GM19328 (cell line): ENCODE results near the gene KCP.

ENCODE experiments used
- ATAC-seq: cut with Tn5 transposase; IDR thresholded peaks from one replicate; pipeline ENCODE4 v1.9.1; 2021; ENCODE audit warnings: mild to moderate bottlenecking, moderate library complexity; ENCODE audit not compliant: unreplicated experiment

KCP gene

DNA sequence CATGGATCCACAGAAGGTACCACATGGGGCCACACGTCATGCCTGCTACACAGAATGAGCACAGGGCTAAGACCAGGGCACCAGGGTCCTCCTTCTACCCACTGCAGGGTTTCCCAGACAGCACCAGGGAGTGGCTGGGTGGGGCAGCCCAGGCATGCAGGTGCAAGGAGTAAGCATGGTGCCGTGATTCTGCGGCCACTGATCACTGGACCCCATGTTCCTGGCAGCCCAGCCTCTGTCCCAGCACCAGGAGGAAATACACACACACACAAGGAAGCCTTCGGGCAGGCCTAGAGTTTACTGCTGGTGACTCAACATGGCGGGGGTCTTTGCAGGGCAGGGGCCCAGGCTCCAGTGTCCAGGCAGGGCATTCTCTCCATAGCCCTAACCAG is 33.9 kb downstream of the KCP start:
- no peak for ATAC-seq

DNA sequence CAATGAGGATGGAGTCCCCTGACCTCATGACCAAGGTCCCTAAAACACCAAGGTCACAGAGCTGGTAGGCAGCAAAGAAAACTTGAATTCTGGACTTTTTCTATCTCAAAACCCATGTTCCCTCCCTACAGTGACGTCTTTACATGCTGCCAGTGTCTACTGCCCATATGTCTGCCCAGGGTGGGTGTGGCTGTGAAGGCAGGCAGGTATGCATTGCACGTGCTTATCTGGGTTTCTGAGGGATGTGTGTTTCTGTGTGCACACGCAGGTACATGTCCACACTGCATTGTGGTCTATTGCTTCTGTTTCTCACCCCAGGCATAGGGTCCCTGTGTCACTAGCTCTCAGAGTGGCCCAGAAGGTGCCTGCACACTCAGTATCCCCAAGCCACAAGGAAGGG is 34.4 kb downstream of the KCP start:
- no peak for ATAC-seq

DNA sequence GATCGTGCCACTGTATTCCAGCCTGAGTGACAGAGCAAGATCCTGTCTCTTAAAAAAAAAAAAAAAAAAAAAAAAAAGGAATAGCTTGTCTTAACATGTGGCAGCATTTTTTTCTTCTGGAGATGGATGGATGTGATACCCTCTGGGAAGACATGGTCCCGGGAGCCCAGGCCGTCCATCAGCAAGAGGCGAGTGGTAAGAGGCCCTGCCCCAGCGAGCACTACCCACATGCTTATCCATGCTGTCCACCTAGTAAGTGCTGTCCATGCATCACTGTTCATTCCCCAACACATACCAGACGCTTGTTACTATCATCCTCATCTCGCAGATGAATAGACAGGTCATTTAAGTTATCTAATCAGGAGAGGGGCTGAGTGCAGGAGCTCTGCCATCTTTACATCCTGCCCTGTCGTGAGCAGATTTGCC is 35.0 kb downstream of the KCP start:
- no peak for ATAC-seq

DNA sequence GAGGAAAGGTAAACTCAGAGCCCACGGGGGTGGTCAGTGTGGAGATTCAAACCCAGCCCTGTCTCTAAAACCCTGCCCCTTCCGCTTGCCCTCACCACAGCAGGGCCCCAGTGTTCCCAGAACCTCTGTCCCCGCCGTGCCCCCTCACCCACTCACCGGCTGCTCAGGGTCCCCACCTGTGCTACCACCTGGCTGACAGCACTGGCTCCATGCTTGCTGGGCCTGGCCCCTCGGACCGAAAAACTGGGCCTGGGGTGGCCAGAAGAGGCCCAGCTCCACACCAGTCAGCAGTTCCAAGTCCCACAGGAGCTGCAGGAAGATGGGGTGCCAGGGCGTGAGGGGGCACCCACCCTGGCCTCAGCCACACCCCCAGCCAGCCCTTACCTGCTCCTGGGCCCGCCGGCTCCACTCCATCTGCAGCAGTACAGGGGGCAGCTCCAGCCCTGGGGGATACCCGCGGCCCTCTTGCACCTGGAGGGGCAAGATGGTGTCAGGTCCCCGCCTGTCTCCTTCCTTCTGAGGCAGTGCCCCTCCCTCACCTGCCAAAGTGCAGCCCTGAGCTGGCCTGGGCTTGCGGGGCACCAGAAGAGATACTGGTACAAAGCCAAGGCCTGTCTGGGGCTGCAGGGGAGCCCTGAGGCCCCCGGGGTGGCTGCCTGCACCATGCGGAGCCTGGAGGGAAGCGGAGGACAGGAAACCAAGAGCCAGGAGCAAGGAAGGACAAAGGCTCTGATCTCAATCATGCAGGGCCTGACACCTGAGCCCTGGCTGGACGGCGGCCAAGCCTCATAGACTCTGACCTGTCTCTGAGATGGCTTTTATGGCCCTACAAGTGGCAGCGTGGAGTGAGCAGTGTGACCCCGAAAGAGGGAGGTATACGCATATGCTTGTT is 36.1 kb downstream of the KCP start:
- no peak for ATAC-seq

DNA sequence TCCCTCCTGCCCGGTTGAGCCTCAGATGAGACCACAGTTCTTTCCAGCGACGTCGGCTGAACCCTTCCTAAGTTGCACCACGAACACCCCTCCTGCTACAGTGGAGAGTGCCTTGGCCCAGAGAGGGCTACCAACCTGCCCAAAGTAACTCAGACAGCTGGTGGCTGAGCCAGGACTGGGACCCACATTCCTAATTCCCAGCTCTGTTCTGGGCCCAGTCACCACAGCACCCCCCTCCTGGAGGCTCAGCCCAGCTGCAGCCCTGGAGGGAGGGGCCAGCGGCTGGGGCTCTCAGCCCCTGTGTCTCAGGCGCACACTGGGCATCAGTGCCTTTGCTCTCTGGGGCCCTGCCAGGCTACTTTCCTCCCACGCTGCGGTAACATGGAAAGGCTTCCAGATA is 37.3 kb downstream of the KCP start:
- no peak for ATAC-seq

DNA sequence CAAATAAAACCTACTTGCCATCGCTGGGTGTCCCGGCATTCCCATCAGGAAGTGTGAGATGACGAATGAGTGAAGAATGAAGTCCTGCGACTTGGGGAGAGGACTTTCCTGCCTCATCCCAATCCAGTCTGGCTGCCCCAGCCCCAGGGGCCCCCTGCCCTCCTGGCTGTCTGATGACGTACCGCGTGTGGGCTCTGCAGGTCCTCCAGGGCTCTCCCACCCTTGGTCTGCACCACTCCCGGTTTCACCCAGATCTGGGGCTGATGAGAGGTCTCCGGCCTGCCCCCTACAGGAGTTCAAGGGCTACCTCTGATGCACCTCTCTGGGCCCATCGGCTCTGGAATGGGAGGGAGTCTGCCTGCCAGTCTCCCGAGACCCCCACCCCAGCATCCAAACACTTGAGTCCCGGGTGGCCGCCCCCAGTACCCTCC is 38.1 kb downstream of the KCP start:
- no peak for ATAC-seq

DNA sequence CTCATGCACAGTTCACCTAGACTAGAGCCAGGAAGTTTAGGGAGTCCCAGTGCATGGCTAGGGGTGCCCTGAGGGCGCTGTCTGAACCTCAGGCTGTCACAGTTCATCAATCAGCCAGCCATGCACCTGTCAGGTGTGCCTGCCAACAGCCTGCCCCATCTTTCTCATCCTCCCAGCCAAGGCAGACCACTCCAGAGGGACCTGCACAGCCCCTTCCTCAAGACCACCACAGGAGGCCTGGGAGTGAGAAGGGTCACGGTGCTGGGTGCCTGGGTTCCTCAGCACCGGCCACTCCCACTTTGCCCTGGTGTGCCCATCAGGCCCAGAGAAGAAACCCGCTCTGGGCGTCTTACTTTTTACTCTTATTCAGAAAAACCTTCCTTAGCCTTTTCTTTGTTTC is 39.5 kb downstream of the KCP start:
- no peak for ATAC-seq

DNA sequence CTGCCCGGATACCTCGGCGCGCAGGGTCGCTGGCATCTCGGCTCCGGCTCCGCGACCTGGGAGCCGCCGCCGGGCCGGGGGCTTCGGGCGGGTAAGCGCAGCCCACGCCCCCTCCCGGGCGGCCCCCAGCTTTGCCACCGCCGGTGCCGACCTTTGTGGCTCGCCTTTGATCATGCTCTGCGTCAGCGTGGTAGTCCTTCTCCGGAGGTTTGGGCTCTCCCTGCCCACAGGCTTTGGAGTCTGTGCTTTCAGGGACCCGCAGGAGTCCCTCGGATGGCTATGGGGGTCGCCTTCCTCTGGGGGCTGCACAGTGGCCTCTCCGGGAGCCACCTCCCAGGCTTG is 40.6 kb downstream of the KCP start:
- ATAC-seq, result no peak

DNA sequence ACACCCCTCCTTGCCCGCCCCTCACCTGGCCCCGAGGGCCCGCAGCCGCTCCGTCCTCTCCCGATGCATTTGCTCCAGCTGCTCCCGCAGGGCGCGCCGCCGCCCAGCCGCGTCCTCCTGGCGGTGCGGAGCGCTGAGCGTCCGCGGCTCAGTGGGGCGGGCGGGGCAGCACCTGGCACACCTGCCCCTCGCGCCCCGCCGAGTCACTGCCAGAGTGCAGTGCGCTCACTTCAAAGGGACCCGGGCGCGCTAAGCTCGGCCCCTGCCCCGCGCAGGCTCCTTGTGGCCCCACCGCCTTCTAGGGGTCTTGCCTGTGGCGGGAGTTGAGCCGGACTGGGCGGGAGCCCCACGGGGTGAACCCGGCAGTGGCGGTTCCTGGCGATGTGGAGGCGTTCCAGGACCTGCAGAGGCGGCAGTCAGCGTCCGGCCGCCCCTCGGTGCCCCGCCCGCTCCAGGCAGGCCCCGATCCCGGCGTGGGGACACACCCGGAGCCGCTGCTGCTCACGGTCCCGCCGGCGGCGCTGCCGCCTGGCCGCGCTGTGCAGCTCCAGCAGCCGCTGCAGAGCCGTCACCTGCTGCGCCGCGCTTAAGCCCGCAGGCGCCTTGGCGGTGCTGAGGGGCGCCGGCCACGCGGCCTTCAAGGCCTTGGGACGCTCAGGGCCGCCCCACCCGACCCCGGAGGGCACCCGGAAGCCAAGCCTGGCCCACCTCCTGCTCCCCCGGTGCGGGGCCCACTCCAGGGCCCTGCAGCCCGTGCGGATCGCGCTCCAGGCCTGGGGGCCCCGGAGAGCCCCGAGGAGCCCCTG is 41.2 kb downstream of the KCP start:
- ATAC-seq, result no peak

DNA sequence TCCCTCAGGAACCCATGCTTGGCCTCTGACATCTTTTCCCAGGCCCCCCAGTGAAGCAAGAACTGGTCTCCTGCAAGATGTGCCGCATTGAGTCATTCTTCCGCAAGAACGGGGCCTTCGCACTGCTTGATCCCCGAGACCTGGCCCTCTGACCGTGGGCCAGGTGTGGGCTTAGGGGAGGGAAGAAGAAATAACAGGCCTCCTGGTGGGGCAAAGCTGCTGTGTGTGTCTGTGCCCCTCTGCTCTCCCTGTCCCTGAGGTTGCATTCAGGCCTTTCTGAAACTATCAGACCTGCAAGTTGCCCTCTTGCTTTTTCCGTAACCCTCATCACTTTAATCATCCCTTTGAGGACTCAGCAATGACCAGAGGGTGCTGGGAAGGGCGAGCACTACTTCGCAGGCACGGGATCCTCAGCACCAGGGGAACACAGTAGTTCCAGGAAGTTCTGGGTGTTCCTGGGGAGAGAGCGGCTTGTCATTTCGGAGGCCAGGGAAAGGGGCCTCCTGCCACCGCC is 41.8 kb downstream of the KCP start:
- no peak for ATAC-seq

DNA sequence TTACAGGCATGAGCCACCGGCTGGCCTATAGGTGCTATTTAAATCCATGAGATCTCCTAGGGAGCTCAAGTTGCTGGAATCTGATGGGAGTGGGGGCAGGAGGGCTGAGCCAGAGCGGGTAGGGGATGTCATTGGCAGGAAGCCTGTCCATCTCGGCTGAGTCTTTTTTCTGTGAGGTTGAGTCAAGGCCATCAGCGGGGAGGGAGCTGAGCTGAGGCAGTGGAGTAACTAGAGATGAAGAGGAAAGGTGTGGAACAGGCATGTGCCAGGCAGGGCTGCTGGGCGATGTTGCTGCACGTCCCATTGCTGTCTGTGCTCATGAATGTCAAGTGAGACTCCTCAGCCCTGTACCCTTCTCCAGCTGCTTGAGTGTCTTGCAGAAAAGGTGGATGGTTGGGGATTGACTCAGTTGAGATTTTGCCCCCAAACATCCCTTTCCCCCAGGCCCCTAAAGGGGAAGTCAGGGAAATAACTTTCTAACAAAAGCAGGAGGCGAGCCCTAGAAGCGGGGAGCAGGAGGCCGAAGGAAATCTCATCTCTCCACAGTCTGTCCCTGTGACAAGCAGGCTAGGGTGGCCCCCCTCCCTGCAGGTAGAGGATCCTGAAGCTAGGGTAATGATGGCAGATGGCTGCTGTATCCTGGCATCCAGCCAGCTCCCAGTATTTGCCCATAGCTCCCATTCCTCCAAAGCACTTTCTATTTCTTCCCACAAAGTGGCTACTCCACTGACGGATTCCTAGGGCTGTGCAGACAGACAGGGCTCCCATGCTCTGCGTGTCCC is 42.5 kb downstream of the KCP start:
- no peak for ATAC-seq

DNA sequence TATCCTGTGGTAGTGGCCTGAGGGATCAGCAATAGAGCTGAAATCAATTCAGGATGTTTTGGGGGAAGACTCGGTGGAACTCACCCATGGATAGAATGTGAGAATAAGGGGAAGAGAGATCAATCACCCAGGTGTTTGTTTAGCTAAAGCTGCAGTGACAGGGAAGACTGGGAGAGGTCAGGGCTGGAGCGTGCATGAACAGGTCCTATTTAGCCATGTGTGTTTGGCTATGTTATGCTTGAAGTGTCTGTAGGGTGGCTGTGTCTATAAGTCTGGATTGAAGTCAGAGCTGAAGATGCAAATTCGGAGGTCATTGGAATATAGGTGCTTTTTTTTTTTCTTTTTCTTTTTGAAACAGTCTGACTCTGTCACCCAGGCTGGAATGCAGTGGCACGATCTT is 43.3 kb downstream of the KCP start:
- ATAC-seq, result no peak

DNA sequence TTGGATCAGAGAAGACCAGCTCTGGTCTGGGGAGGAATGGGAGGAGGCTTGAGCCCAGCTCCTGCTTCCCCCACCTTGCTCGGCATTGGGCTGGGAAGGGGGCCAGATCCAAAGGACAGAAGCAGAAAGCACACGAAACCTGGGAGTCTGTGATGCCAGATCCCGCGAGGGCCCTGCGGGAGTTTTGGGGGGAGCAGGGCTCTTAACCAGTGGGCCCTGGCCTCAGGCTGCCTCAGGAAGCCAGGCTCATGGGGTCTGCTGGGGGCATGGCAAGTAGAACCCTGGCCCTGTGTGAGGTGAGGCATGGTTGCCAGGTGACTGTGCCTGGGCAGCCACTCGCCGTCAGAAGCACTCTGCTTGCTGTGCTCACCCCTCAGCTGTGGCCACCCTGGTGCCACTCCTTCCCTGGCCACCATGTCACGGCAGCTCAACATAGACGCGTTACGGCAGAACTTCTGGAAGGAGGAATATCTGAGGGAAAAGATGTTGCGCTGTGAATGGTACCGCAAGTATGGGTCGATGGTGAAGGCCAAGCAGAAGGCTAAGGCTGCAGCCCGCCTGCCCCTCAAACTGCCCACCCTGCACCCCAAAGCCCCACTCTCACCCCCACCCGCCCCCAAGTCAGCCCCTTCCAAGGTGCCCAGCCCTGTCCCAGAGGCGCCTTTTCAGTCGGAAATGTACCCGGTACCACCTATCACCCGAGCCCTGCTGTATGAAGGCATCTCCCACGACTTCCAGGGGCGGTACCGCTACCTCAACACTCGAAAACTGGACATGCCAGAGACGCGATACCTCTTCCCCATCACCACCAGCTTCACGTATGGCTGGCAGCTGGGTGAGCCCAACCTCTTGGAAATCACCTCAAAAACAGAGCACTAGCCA is 44.3 kb downstream of the KCP start:
- no peak for ATAC-seq

DNA sequence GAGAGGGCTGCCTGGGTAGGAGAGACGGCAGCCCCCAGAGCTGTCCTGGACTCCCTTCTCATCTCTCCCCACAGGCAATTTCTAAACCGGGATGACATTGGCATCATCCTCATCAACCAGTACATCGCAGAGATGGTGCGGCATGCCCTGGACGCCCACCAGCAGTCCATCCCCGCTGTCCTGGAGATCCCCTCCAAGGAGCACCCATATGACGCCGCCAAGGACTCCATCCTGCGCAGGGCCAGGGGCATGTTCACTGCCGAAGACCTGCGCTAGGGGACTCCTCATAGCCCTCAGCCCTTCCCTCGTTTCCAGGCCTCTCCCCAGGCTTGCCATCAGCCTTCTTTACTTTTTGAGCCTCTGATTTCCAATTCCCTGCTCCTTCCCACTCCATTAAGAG is 45.2 kb downstream of the KCP start:
- ATAC-seq, result no peak

DNA sequence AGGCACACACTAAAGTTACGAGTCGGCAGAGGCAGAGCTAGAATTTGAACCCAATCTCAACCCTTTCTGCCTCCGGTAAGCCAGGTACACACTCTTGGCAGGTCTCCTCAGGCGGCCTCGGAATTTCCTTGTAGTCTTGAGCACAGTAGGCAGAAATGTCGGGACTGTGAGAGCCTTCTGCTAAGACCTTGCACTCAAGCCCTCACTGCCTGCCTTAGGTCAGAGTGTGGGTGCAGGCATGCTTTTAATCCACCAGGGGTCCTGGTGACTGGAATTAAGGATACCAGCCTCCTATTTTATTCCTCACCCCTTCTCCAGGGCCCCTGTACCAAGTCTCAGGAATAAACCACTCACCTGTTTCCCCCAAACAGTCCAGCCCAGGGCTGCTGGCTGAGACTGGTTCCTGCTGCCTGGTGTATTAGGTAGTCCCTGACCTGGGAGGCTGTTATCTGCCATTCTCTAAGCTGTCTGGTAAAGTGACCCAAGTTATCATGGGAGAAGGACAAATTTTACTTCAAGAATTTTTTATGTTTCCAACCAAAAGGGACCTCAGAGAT is 47.0 kb downstream of the KCP start:
- ATAC-seq, result no peak

DNA sequence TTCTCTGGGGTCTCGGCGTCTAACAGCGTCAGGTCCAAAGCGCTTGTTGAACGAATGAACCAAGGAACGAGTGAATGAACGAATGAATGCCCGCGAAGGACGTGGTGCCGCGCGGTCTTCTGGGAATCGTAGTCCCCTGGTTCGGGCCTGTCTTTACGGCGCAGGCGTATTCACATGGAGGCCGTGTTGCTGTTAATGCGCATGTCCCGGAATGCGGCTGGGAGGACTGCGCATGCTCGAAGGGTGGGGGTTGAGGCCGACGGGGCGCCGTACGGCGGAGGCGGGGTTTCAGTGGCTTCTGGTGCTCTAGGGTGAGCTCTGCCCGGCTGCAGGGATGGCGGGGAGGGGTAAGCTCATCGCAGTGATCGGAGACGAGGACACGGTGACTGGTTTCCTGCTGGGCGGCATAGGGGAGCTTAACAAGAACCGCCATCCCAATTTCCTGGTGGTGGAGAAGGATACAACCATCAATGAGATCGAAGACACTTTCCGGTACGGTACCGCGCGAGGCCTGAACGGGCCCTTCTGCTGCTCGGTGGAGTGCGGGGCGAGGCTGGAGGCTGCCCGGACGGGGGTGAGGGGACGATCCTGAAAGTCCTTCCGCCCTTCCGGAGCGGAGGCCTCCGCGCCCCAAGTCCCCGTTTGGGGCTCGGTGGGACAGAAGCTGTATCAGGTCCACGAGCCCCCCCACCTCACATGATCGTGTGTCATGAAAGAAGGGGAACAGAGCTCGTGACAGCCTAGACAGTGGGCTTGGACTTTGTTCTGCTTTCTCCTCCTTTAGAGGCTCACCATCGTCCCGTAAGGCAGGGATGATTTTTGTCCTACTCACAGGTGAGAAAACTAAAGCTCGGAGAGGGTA is 47.7 kb downstream of the KCP start, which contains the start of gene ATP6V1F:
ATP6V1F (plus strand) TSS at position 286 of the 862 bp plus-strand sequence; CDS start at position 335, 49 bp downstream.
- ATAC-seq, result peak; percentile 79

DNA sequence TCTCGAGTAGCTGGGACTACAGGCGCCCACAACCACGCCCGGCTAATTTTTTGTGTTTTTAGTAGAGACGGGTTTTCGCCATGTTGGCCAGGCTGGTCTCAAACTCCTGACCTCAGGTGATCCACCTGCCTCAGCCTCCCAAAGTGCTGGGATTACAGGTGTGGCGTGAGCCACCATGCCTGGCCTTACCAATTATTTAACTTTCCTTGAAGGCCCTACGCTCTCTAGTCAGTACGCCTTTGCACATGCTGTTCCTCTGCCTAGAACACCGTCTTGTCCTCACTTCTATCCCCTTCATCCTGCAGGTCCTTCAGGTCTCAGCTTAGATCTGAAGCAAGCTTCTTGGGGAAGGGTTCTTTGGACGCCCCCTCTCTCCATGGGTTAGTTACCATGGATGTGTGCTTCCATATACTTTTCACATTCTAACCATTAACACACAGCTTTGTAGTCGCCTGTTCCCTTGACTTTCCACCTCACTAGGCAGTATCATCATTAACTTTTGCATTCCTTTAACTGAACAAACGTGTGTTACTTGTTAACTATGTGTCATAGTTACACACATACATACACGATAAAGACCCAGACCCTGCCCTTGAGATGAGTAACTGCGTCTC is 48.4 kb downstream of the KCP start:
- ATAC-seq, result no peak
